Measurements from ENCODE around the gene KPNA2. TPM values are rescaled to one million over a fixed set of nuclear protein-coding genes. Genes with fewer than 3 reads are reported as not detected.

KPNA2 gene
- total and polyA plus RNA-seq, 2 of the 13 experiments (the other 11 are each of a cell fraction or from before 2014, with no cell fraction given): 111 to 305 TPM

GRCh38 chr17:68029512-68030215, 5.9 kb upstream of the KPNA2 start (continued):
- TF ChIP-seq, protein P1, sequence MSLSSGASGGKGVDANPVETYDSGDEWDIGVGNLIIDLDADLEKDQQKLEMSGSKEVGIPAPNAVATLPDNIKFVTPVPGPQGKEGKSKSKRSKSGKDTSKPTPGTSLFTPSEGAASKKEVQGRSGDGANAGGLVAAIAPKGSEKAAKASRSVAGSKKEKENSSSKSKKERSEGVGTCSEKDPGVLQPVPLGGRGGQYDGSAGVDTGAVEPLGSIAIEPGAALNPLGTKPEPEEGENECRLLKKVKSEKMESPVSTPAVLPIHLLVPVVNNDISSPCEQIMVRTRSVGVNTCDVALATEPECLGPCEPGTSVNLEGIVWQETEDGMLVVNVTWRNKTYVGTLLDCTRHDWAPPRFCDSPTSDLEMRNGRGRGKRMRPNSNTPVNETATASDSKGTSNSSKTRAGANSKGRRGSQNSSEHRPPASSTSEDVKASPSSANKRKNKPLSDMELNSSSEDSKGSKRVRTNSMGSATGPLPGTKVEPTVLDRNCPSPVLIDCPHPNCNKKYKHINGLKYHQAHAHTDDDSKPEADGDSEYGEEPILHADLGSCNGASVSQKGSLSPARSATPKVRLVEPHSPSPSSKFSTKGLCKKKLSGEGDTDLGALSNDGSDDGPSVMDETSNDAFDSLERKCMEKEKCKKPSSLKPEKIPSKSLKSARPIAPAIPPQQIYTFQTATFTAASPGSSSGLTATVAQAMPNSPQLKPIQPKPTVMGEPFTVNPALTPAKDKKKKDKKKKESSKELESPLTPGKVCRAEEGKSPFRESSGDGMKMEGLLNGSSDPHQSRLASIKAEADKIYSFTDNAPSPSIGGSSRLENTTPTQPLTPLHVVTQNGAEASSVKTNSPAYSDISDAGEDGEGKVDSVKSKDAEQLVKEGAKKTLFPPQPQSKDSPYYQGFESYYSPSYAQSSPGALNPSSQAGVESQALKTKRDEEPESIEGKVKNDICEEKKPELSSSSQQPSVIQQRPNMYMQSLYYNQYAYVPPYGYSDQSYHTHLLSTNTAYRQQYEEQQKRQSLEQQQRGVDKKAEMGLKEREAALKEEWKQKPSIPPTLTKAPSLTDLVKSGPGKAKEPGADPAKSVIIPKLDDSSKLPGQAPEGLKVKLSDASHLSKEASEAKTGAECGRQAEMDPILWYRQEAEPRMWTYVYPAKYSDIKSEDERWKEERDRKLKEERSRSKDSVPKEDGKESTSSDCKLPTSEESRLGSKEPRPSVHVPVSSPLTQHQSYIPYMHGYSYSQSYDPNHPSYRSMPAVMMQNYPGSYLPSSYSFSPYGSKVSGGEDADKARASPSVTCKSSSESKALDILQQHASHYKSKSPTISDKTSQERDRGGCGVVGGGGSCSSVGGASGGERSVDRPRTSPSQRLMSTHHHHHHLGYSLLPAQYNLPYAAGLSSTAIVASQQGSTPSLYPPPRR (CRISPR knock-in tag; IDR thresholded peaks at IDR 0.05; ENCODE audit: borderline replicate concordance): peak; percentile 96
- TF ChIP-seq ZNF850 (CRISPR knock-in tag; conservative IDR thresholded peaks at IDR 0.05) (no peak), ZNF567 (CRISPR knock-in tag; IDR thresholded peaks at IDR 0.05; ENCODE audit: borderline replicate concordance) (no peak; the same call in 1 of the 2 replicates), ZFP82 (CRISPR knock-in tag; IDR thresholded peaks at IDR 0.05; ENCODE audit: borderline replicate concordance) (0 out of 2 replicates have a peak, but pooled peaks have one; percentile 26), E2F1 (CRISPR knock-in tag; IDR thresholded peaks at IDR 0.05) (no peak), ZNF598 (CRISPR knock-in tag; IDR thresholded peaks at IDR 0.05; ENCODE audit: borderline replicate concordance) (peak; percentile 52; the same call in 1 of the 2 replicates), ZNF704 (CRISPR knock-in tag; IDR thresholded peaks at IDR 0.05; ENCODE audit: borderline replicate concordance) (0 out of 2 replicates have a peak, but pooled peaks have one; percentile 42), ZNF589 (CRISPR knock-in tag; conservative IDR thresholded peaks at IDR 0.05) (no peak), NR2F6 (IDR thresholded peaks at IDR 0.05) (peak; percentile 89), NR2F6 (CRISPR knock-in tag; IDR thresholded peaks at IDR 0.05) (peak; percentile 95), TBX2 (CRISPR knock-in tag; IDR thresholded peaks at IDR 0.05; ENCODE audit: borderline replicate concordance) (peak; percentile 91), DDIT3 (CRISPR knock-in tag; IDR thresholded peaks at IDR 0.05) (no peak), CBX5 (CRISPR knock-in tag; IDR thresholded peaks at IDR 0.05; ENCODE audit: borderline replicate concordance) (peak; percentile 31; the same call in 1 of the 2 replicates), BORCS8-MEF2B (CRISPR knock-in tag; IDR thresholded peaks at IDR 0.05) (peak; percentile 66; the same call in 1 of the 2 replicates), CBX1 (IDR thresholded peaks at IDR 0.05; ENCODE audit: low read depth) (no peak), U2AF1 (optimal IDR thresholded peaks at IDR 0.05; ENCODE audit: low read depth, low read length) (no peak), ZNF234 (CRISPR knock-in tag; conservative IDR thresholded peaks at IDR 0.05) (no peak)
- TF ChIP-seq, protein P2, sequence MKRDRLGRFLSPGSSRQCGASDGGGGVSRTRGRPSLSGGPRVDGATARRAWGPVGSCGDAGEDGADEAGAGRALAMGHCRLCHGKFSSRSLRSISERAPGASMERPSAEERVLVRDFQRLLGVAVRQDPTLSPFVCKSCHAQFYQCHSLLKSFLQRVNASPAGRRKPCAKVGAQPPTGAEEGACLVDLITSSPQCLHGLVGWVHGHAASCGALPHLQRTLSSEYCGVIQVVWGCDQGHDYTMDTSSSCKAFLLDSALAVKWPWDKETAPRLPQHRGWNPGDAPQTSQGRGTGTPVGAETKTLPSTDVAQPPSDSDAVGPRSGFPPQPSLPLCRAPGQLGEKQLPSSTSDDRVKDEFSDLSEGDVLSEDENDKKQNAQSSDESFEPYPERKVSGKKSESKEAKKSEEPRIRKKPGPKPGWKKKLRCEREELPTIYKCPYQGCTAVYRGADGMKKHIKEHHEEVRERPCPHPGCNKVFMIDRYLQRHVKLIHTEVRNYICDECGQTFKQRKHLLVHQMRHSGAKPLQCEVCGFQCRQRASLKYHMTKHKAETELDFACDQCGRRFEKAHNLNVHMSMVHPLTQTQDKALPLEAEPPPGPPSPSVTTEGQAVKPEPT (CRISPR knock-in tag; IDR thresholded peaks at IDR 0.05; ENCODE audit: low read depth): peak; percentile 56; the same call in 1 of the 2 replicates
- TF ChIP-seq, protein P3, sequence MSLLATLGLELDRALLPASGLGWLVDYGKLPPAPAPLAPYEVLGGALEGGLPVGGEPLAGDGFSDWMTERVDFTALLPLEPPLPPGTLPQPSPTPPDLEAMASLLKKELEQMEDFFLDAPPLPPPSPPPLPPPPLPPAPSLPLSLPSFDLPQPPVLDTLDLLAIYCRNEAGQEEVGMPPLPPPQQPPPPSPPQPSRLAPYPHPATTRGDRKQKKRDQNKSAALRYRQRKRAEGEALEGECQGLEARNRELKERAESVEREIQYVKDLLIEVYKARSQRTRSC (CRISPR knock-in tag; IDR thresholded peaks at IDR 0.05; ENCODE audit: low read depth): no peak

All from HepG2 (cell line).